Islet precursor cell (in vitro differentiated cells): Measurements from ENCODE around the gene GPR108.

ENCODE experiments used
- DNase-seq: peaks from one replicate; pipeline ENCODE4 v3.0.0-alpha.2; 2018

Gene GPR108

GRCh38 chr19:6700586-6701316, 36.6 kb downstream of the GPR108 start:
- DNase-seq, result no peak

DNA sequence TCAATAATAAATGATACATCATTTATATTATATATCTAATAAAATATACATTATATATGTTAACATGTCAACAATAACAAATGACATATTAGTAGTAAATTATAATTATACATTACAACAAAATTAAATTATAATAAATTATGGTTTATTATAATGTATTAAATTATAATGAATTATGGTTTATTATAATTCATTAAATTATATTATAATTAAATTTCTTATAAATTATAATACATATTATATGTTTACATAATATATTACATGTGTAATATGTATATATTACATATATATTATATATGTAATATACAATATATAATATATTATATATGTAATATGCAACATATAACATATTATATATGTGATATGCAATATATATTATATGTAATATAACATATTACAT, 37.4 kb downstream of the GPR108 start:
- DNase-seq, result no peak

- DNase-seq, result no peak
These were observed 40.1 kb downstream of the GPR108 start for GRCh38 chr19:6697291-6697690.

DNA sequence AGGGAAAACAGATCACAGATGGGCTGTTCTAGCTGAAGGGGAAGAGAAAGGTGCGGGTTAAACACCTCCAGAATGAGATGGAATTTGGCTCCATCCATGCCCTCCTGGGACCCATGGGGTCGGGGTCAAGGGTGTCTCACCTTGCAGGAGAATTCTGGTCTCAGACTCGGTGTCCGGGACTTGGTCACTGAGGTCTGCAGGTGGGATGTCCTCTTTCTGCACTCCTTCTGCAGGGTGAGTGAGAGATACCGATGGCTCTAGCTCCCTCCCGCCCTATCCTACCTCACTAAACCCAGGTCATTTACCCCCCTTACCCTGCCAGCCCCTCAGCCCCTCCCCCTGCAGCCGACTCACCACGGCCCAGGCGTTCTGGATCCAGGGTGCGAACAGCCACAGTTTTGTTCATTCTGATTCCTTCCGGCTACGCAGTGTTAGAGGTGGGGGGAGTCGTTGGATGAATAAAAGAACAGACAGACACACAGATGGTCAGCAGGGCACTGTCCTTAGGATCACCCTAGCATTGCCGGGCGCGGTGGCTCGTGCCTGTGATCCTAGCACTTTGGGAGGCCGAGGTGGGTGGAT, 41.0 kb downstream of the GPR108 start:
- DNase-seq, result no peak

GRCh38 chr19:6694147-6694815, 43.1 kb downstream of the GPR108 start:
- no peak for DNase-seq

DNA sequence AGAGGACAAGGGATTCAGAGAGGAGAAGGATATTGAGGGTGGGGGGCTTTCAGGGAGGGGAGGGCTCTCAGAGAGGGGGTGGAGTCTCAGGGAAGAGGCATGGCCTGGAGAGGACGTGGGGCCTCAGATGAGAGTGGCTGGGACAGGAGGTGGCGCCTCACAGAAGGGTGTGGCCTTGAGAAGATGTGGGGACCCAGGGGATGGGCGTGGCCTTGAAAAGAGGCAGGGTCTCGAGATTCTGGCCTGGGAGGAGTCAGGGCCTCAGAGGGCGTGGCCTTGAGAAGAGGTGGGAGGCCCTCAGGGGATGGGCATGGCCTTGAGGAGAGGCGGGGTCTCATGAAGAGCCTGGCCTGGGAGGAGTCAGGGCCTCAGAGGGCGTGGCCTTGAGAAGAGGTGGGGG, 43.7 kb downstream of the GPR108 start:
- DNase-seq, result no peak

- DNase-seq, result no peak
These were observed 44.3 kb downstream of the GPR108 start for GRCh38 chr19:6693056-6693471.

DNA sequence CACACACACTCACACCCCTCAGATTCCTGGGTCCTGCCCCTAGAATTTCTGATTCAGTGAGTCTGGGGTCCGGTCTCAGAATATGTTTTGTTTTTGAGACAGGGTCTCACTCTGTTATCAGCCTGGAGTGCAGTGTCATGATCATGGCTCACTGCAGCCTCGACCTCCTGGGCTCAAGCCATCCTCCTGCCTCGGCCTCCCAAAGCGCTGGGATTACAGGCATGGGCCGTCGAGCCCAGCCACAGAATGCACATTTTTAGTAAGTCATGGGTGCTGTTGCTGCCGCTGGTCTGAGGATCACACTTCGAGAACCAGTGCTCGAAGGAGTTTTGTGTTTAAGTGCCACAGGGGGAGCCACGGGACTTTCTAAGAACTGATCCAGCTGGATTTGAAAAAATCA, 45.4 kb downstream of the GPR108 start:
- DNase-seq, result no peak

GRCh38 chr19:6691342-6691741, 46.0 kb downstream of the GPR108 start:
- DNase-seq, result no peak

DNA sequence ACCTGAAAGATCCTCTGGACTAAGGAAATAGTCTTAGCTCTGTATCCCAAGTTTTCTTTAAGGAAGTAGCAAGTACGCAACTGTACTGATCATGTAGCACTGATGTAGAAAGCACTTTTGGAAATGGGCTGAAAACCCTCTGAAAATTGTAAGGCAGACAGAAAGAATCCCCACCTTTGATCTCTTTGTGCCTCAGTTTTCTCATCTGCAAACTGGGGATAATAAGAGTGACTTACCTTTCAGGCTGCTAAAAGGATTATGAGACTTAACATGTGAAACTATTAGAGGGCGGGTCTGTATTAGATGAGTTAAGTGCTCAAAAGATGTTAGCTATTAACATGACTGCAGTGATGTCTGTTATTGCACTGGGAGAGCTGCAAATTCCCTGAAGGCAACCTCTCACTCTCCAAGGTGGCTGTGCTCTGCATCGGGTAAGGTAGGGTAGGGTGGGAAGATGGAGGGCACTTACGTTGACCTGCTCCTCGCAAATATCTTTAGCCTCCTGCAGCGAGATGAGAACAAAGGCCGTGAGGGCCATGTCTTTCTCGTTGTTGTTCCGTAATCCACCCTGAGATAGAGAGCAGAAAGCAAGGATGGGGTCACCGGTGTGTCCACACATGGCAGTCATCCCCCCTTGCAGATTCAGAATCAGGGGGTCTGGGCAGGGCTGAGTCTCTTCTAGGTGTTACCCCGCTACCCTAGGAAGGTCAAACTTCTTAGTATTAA, 47.1 kb downstream of the GPR108 start:
- no peak for DNase-seq

DNA sequence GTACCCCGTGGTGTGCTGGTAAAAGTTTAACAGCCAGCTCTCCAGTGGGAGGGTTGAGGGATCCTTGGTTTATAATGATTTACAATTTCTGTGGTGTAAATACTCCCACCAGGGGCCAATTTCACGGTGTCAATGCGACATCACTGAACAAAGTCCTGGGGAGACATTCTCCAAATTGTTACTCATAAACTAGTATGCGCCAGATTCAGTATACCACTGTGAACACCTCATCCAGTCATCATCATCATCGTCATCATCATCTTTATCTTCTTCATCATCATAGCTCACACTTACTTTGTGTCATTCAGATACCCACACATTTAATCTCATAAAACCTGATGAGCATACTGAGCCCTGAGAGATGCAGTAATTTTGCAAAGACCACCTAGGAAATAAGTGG, 50.3 kb downstream of the GPR108 start:
- no peak for DNase-seq

GRCh38 chr19:6686628-6686975, 50.8 kb downstream of the GPR108 start:
- DNase-seq, result no peak

GRCh38 chr19:6685962-6686627, 51.3 kb downstream of the GPR108 start:
- DNase-seq, result no peak

DNA sequence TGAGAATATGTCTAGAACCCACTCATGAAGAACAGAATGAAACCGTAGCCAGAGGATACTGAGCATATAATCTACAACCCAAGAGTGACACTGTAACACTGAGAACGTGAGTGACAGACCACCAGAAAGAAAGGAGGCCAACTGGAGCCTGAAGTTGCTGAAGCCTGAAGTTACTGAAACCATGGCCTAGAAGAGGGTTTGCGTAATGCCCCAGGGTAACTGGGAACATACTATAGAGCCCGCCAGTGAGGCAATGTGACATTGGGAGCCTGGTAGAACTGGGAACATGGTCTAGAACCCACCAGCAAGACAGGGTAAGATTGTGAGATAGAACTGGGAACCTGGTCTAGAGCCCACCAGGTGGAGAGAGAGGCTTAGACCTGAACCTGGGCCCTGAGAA, 51.9 kb downstream of the GPR108 start:
- DNase-seq, result no peak

DNA sequence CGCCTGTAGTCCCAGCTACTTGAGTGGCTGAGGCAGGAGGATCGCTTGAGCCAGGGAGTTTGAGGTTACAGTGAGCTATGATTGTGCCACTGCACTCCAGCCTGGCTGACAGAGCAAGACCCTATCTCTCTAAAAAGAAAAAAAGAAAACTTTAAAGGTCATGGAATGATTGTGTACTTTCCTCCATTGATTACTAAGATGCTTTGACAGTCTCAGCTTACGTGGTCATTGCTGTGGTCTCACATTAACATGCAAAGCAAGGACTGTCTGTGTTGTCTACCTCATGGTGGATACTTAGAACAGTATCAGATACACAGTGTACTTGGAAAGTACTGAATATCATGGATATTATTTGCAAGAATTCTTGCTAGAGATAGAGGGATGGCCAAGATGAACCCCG, 53.4 kb downstream of the GPR108 start:
- DNase-seq, result no peak

GRCh38 chr19:6682607-6683128, 54.7 kb downstream of the GPR108 start:
- DNase-seq, result no peak

GRCh38 chr19:6680141-6680540, 57.2 kb downstream of the GPR108 start:
- no peak for DNase-seq
